ENCODE measurements around the gene NSDHL.
"Not testable (repeated sequence)": the region's sequence is repeated elsewhere in the genome, so short reads cannot be mapped to it uniquely, and the experiment has no call there.

NSDHL gene

DNA sequence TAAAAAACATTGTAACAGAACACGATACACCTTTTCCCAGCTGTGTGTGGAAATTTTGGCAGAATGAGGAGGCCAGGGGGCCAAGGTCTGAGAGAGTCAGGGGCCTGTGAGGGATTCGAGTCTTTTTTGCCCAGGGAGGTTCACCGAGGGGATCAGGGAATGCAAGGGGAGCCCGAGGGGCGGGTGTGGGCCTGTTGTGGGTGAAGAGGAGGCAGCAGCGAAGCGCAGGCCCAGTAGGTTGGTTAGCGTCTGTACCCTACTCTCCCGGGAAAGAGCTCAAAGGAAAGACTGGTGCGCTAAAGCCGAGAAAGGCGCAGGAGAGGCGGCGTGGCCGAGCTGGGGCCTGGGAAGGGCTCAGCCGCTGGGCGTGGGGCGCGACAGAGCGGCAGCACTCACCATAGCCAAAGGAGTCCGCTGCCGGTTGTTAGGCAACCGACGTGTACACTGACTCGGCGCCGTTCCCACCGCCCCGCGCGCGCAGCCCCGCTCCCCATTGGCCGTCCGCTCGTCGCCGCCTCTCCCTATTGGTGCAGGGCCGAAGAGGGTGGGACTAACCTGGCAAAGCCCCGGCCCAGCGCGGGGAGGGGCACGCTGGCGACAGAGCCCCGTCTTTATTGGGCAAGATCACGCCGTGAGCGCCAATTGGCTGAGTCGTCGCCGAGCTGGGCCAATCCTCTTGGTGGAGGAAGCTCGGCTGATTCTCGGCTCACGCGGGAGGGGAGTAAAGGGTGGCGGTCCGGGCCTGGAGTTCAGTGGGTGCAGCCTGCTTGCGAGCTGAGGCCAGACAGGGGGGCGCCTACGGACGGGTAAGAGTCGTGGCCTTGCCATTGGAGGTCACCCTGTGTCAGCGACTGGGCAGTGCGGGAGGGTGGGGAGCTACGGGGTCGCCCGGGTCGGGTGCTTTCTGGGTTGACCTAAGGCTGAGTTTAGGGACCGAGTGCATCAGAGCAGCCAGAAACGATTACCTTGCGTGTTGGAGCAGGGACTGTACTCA is at the start of gene NSDHL, which contains the start of gene CETN2:
Gene NSDHL (plus strand): TSS at position 752 of the 994 bp plus-strand sequence. CDS start 15,262 bp downstream, outside the sequence.
Gene CETN2 (minus strand): TSS at position 446 of the 994 bp plus-strand sequence. CDS start 47 bp downstream, at position 399.
- peak; percentile 91 for DNase-seq

DNA sequence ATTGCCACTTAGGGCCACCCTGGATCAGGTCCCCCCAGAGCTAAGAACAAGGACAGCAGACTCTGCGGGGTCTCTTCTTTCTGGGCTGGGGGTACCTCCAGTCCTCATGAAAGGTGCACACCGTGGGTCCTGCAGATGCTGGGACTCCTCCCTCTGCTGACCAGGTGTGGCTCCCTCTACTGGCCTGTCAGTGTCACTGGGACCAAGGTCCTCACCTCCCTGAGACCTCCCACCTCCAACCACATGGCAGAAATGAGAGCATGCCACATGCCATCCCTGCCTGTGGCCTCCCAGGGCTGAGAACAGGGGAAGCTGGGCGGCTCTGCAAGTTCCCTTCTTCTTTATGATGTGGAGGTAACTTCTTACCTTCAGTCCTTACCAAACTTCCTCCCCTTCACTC is 43.8 kb upstream of the NSDHL start:
- DNase-seq: not testable (repeated sequence)

GRCh38 chrX:152798945-152799344 is 31.9 kb upstream of the NSDHL start:
- no peak for DNase-seq

DNA sequence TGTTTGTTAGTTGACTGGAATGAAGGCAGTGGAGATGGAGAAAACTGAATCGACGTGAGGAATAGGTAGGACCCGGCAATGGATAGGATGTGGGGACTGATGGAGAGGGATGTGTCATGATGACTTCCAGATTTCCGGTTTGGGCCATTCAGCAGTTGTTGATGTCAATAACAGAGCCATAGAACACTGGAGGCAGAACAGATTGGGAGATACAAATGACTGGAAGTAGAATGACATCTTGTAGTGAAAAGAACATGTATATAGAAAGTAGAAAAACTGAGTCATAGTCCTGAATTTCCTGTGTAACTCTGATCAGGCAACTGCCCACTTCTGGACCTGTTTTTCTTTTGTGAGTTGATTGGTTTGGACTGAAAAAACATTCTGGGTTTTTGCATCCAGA is 24.8 kb upstream of the NSDHL start:
- DNase-seq: no peak

- no peak for DNase-seq
Observed at GRCh38 chrX:152810403-152810802, 20.5 kb upstream of the NSDHL start.

DNA sequence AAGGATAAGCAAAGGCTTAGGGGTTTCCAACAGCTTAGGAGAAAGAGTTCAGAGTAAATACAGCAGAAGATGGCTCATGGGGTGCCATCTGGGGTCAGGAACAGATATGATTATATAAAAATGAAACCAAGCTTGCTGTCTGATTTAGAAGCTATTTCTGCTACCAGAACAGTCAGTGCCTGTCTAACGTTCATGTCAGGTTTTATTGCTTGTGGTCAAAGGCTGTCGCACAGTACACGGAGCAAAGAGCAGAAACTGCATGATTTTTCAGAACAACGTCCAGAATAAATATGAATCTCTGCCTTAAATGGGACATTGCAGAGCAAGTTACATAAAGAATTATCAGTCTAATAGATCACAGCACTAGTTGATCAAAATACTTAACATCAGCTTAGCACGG is 17.7 kb upstream of the NSDHL start:
- no peak for DNase-seq

DNA sequence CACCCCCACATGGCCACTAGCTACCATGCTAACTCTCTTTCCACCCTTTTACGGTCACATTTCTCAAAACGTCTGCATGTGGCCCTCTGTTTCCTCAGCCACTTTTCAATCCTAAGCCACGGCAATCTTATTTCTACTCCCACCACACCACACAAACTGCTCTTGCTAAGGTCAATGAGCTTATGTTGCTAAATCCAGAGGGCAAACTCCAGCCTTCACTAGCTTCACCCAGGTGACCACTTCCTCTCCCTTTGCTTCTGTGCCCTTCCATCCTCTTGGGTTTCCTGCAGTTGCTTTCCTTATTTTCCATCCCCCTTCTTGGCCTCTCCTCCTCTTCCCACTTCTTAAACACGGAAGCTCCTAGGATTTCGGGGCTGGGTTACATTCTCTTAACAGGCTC is 16.8 kb upstream of the NSDHL start:
- DNase-seq: no peak

DNA sequence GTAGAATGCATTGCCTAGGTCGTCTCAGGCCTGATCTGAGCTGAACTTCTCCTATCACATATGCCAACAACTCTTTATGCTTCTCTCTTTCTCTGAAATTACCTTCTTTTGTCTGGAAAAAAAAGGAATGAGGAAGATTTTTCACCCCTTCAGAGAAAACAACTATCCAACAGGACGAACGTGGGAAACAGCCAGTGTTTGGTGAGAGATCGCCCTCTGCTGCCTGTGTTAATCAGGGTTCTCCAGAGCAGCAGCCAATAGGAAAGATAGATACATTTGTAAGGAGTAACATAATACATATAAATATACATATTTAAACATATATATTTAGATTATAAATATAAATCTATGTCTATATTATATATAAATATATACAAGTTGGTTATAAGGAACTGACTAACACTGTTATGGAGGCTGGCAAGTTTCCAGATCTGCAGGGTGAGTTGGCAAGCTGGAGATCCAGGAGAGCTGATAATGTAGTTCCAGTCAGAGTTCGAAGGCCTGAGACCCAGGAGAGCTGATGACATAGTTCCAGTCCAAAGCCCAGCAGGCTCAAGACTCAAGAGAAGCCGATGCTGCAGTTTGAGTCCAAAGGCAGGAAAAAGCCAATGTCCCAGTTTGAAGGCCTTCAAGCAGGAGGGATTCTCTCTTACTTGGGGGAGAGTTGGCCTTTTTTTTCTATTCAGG is 13.6 kb upstream of the NSDHL start:
- DNase-seq: no peak

GRCh38 chrX:152818356-152818755 is 12.5 kb upstream of the NSDHL start:
- DNase-seq: no peak

- no peak for DNase-seq
Observed at GRCh38 chrX:152819266-152819665, 11.6 kb upstream of the NSDHL start.

DNA sequence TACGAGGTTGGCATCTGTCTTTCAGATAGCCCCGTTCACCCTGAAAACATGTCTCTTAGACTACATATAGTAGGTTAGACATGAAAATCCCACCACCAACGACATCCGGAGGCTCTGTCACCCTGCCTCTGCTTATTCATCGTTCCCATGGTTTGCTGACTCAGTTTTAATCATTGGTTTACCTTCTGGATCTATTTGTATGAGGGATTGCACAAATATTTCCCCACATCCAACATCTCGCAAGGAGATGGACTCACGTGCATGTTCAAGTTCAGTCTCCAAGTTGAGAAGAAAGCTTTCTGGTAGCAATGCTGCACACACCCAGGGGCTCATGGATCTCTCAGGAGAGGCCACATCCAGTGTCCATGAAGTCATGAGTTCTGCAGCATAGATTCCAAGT is 11.1 kb upstream of the NSDHL start:
- no peak for DNase-seq

- DNase-seq: no peak
Observed at GRCh38 chrX:152821145-152821765, 9.6 kb upstream of the NSDHL start.

DNA sequence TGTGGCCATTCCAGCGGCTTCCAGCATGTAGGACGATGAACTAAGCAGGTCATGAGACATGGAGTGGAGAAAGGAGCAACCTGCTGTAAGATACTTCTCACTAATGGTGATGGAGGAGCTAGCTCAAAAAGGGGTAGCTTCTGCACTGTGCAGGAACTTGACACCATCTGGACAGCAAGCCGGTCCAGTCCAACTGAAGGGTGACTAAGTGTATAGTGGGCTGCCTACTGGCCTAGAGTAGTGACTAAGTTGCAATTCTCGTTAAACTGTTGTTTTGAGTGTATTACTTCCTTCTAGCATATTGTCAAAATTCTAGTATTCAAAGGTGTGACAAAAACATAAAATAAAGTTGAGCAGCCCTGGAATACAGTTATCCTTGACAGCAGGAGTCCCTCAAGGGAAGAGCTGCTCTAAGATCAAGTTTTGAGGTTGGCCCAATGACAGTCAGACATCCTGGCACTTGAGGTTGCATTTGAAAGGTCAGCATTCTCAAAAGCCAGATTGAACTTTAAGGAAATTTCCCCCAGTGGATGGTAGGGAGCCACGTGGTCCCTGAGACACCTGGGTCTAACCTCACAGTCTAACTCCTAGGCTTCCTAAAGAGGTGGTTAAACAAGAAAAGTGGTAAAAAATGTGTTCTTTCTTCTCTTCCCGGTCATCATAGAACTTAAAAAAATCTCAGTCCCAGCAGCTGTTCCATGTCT is 8.3 kb upstream of the NSDHL start:
- no peak for DNase-seq

GRCh38 chrX:152823657-152824056 is 7.2 kb upstream of the NSDHL start:
- DNase-seq: no peak

DNA sequence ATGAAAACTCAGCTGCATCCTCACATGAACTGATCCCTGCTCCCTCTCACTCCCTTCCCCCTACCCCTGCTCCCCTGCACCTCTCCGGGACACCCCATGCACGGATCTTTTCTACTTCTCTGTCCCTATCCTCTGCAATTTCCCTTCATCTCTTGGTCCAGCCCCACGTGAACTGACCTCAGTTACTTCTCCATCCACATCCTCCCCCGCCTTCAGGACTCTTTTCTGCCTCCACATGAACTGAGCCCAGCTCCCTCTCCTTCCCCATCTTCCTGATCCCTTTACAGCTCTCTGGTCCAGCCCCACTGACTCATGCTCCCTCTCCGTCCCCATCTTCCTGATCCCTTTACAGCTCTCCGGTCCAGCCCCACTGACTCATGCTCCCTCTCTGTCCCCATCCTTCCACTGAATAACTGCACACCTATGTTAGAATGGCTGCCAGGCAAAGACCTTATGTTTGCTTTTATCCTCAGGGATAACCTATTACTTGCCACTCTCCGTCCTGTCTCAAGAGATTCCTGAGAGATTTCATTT is 6.0 kb upstream of the NSDHL start:
- no peak for DNase-seq

DNA sequence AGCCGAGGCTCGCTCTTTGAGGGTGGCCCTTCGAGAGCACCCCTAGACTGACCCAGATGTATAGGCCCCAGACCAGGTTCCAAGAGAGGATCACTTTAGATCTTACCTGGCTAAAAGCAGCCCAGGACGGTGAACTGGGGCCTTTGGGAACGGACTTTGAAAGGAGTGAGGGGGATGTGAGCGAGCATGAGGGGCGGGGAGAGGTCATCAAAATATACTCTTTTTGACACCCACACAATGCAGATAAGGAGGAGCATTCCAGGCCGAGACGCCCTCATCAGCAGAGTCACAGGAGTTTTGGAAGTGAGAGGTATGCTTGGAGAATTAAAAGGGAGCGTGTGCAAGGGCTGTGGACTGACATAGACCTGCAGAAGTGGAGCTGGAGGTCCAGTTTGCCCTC is 528 bp downstream of the NSDHL start:
- no peak for DNase-seq

DNA sequence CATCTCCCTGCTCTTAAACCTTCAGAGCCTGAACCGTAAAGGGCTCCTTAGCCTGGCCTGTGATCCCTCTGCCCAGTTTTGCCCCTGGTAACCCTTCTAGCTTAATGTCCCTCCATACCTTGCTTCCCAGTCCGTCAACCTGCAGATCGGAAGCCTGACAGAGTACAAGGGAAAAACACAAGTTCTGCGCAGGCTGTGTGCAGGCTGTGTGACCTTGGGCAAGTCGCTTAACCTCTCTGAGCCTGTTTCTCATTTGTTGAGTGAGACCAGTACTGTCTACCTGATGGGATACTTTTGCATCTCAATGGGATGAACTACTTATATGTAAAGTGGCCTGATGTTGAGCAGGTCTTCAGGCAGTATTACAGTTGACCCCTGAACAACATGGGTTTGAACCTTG is 1.7 kb downstream of the NSDHL start:
- no peak for DNase-seq

DNA sequence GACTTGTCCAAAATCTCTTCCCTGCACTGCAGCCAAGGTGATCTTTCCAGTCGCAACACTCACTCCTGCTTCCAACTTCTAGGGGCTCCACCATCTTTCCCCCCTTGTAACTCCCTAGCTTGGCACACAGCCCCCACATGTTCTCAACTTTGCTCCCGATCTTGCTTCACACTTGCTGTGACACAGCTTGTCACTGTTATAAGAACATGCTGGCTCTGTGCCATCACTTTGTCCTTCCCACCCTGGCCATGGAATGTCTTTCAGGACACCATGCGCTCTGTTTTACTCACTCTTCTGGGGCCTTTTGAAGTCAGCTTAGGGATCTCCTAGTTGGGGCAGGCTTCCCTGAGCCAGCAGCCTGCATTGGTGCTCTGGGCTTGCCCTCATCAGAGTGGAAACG is 2.5 kb downstream of the NSDHL start:
- DNase-seq: no peak

DNA sequence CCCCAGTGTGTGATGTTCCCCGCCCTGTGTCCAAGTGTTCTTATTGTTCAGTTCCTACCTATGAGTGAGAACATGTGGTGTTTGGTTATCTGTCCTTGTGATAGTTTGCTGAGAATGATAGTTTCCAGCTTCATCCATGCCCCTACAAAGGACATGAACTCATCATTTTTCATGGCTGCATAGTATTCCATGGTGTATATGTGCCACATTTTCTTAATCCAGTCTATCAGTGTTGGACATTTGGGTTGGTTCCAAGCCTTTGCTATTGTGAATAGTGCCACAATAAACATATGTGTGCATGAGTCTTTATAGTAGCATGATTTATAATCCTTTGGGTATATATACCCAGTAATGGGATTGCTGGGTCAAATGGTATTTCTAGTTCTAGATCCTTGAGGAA is 4.6 kb downstream of the NSDHL start:
- not testable (repeated sequence) for DNase-seq

GRCh38 chrX:152842772-152843338 is 12.0 kb downstream of the NSDHL start:
- DNase-seq: no peak

DNA sequence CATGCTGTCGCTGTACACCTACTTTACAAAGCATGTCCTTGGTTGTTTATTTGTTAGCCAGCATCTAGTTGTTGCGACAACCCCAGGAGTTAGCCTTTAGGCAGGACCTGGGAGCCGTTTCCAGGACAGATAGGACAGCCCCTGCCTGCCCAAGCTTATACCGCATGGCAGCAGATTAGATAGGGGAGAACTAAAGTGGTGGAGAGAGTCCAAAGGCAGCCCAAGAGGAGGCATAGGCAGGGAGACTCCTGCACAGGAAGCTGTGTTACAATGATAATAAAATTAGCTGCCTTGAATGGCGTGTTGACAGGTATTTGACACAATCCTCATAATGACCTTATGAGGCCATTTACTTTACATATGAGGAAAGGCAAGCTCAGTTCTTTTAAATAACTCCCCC is 13.0 kb downstream of the NSDHL start:
- no peak for DNase-seq

DNA sequence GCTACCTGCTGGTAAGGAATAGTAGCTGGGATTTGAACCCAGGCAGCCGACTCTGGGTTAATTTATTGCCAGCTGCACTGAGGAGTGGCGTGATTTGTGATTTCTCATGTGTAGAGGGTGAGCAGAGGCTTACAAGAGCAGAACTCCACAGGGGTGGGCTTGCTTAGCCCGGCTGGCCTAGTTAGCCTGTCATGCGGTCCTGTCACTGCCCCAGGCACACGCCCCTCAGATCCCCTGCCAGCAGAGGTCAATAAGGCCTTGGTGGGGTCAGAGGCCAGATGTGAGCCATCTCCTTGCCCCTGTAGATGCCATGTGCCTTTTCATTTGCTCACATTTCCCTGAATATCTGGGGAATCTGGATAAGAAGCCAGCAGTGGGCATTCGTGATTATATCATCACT is 13.4 kb downstream of the NSDHL start:
- no peak for DNase-seq

All from stimulated activated CD4-positive, alpha-beta T cell treated with anti-CD3 and anti-CD28 coated beads, Interleukin-4, amount 100 ng/mL, for 1 hour (primary cell).